GM12878 (cell line): ENCODE data around the gene AP5Z1.

Experiments used
- CTCF ChIP-seq, 3 experiments: IDR thresholded peaks in 2 of 3; conservative IDR thresholded peaks in 1 of 3; 2 replicates each; pipeline ENCODE4 v1.5.1; 2011; ENCODE audit warnings: low read depth in 3 of 3, low read length in 3 of 3, mild to moderate bottlenecking in 3 of 3, control low read depth in 2 of 3, moderate library complexity in 2 of 3, inconsistent platforms in 1 of 3, mixed read lengths in 1 of 3; ENCODE audit not compliant: control insufficient read depth in 2 of 3, insufficient read depth in 1 of 3; ENCODE audit errors: extremely low read depth in 1 of 3
- HDAC6 ChIP-seq: fragments of 200-600 bp; sonication (generic); IDR thresholded peaks from one replicate; pipeline ENCODE4 v1.8.0; 2017; ENCODE audit warnings: antibody characterized with exemption; ENCODE audit not compliant: unreplicated experiment
- JUND ChIP-seq: IDR thresholded peaks from 2 replicates; pipeline ENCODE4 v1.6.1; 2012; ENCODE audit warnings: low read depth, mild to moderate bottlenecking, low read length, improper control_type of control experiment, moderate library complexity
- ZBTB33 ChIP-seq: fragments of 450-650 bp; IDR thresholded peaks from 2 replicates; pipeline ENCODE4 v1.6.1; 2017; ENCODE audit warnings: mild to moderate bottlenecking

DNA sequence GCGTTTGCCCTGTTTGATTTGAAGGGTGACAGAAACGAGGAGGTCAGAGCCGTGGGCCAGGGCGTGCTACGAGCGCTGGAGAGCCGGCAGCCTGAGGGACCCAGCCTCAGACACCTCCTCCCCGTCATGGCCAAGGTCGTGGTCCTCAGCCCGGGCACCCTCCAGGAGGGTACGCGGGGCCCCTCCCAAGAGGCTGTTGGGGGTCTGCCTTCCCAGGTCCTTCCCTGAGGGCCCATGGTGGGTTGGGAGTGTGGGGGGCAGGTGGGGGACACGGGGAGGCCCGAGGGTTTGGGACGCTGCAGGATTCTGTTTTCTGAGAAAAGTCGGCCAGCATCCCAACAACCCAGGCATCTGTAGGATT, 7.8 kb downstream of the AP5Z1 start:
- TF ChIP-seq ZBTB33 (no peak), JUND (no peak), HDAC6 (no peak), CTCF (IDR thresholded peaks at IDR 0.05 in 2 of 3, conservative IDR thresholded peaks at IDR 0.05 in 1 of 3; ENCODE audit: control insufficient read depth in 2 of 3, extremely low read depth in 1 of 3, insufficient read depth in 1 of 3, low read depth in 3 of 3, low read length in 3 of 3) (no peak)
